ENCODE data around the gene TGIF1. TPM values are rescaled to one million over a fixed set of nuclear protein-coding genes. Genes with fewer than 3 reads are reported as not detected.

TGIF1 gene
- total and polyA plus RNA-seq, 8 donors, result 42.6 to 95.1 (median 82.4) TPM

DNA sequence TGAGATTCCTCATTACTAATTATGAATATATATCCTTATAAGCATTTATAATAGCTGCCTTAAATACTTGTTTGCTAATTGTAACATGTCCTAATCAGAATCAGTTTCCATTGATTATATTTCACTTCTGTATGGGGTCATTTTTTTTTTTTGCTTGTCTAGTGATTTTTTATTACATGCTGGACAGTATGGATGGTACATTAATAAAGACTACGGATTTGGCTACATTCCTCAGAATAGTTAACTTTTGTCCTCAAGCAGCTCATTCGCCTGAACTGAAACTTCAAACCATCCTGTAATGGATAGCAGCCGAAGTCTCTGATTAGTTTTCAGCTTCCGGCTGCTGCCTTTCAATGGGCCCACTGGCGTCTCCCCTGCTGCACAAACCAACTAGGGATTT lies 11.7 kb downstream of the TGIF1 start:
- no peaks in the 10 kb centered on the region for H3K9me3 ChIP-seq
- intact Hi-C loops (cut with DNase I), result loop anchor here in 1 of 2 donors (10.0 kb wide), 1 partner anchor 203 kb away; no protein-coding TSS in a partner anchor
- peaks cover 0 to 28% of the 10 kb centered on the region in 2 donors for H3K36me3 ChIP-seq
- H3K4me3 ChIP-seq, result no peak overlapping the region
- ATAC-seq (no peak), DNase-seq (no peak)
- TF ChIP-seq, protein P1, sequence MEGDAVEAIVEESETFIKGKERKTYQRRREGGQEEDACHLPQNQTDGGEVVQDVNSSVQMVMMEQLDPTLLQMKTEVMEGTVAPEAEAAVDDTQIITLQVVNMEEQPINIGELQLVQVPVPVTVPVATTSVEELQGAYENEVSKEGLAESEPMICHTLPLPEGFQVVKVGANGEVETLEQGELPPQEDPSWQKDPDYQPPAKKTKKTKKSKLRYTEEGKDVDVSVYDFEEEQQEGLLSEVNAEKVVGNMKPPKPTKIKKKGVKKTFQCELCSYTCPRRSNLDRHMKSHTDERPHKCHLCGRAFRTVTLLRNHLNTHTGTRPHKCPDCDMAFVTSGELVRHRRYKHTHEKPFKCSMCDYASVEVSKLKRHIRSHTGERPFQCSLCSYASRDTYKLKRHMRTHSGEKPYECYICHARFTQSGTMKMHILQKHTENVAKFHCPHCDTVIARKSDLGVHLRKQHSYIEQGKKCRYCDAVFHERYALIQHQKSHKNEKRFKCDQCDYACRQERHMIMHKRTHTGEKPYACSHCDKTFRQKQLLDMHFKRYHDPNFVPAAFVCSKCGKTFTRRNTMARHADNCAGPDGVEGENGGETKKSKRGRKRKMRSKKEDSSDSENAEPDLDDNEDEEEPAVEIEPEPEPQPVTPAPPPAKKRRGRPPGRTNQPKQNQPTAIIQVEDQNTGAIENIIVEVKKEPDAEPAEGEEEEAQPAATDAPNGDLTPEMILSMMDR (IDR thresholded peaks at IDR 0.05), result no peak
- peaks cover 5 to 45% of the 10 kb centered on the region in 2 donors for H3K4me1 ChIP-seq
- H3K27me3 ChIP-seq, result no peaks in the 10 kb centered on the region
- no peak overlapping the region for H3K27ac ChIP-seq

DNA sequence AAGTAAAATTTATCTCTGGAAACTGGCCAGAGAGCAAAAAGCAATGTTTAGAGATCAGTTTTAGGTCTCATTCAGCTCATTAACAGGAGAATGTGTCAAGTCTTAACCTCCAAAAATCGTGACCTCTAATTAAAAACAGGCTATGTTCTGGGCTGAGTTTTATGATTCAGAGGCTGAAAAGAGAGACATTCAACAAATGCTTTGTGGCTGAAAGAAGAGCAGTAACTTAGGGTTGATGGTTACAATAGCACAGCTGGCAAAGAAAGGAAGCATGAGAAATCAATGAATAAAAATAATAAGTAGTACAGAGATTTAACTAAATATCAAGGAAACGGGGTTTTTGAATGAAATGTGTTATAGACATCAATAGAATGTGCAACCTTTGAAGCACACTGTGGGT lies 13.1 kb downstream of the TGIF1 start:
- TF ChIP-seq, protein P1 (IDR thresholded peaks at IDR 0.05), result no peak

DNA sequence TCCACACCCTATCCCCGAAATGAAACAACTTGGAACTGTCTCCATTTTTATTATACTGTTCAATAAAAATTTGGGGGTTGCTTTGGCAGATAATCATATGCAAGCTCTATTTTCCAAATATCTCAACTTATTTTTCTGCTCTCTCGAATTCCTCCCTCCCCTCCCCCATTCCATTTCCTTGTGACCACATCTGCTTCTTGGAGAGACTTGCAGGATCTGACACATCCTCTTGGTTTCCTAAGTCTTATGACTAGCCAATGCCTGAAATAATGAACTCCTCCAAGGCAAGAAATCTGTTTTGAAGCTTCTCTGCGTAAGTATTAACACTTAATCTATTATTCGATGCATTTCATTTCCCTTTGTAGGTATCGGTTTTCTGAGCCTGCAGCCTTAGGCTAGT lies 16.1 kb downstream of the TGIF1 start:
- H3K4me1 ChIP-seq, result peaks cover 0 to 18% of the 10 kb centered on the region in 2 donors
- H3K27me3 ChIP-seq, result no peaks in the 10 kb centered on the region
- intact Hi-C loops (cut with DNase I), result loop anchor here in 1 of 2 donors (10.0 kb wide), 1 partner anchor 199 kb away; no protein-coding TSS in a partner anchor
- no peaks in the 10 kb centered on the region for H3K9me3 ChIP-seq
- peak overlapping the region; percentile 8 to 44 for H3K27ac ChIP-seq
- ATAC-seq (peak; percentile 65), DNase-seq (peak in 1 of 4 donors; percentile 41)
- TF ChIP-seq, protein P1 (IDR thresholded peaks at IDR 0.05), result no peak
- no peaks in the 10 kb centered on the region for H3K36me3 ChIP-seq
- H3K4me3 ChIP-seq, result no peak overlapping the region

More for the DNA sequence above, 13.1 kb downstream of the TGIF1 start:
- Histone ChIP-seq H3K27ac (no peak overlapping the region), H3K36me3 (peaks cover 0 to 15% of the 10 kb centered on the region in 2 donors), H3K4me3 (no peak overlapping the region), H3K9me3 (no peaks in the 10 kb centered on the region), H3K4me1 (peaks cover 5 to 37% of the 10 kb centered on the region in 2 donors), H3K27me3 (no peaks in the 10 kb centered on the region)
- no peak for ATAC-seq
- intact Hi-C loops (cut with DNase I), result loop anchor here in 1 of 2 donors (10.0 kb wide), 1 partner anchor 202 kb away; no protein-coding TSS in a partner anchor
- no peak for DNase-seq

DNA sequence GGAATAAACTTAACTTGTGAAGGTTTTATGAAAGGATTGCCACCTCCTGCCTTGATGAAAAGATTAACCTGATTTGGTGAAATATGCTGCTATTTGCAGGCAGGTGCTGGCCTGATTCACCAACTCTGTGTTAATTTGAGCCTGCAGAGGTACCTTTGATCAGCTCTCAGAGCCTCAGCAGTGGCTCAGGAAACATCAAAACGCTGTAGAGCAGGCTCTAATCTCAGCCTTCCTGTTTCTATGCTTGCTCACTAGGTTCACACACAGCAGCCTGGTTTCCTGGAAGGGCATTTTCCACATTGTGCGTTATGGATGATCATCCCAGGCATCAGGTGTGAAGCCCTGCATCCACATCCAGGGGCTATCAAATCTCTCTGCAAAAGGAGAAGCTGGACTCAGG lies 16.9 kb downstream of the TGIF1 start:
- intact Hi-C loops (cut with DNase I), result loop anchor here in 1 of 2 donors (10.0 kb wide), 1 partner anchor 198 kb away; no protein-coding TSS in a partner anchor
- ATAC-seq, result no peak
- Histone ChIP-seq H3K36me3 (no peaks in the 10 kb centered on the region), H3K4me1 (peaks cover 0 to 18% of the 10 kb centered on the region in 2 donors), H3K27me3 (no peaks in the 10 kb centered on the region), H3K4me3 (no peak overlapping the region), H3K27ac (peak overlapping the region in 1 of 2 donors; percentile 44), H3K9me3 (no peaks in the 10 kb centered on the region)
- TF ChIP-seq, protein P1 (IDR thresholded peaks at IDR 0.05), result no peak
- no peak for DNase-seq

DNA sequence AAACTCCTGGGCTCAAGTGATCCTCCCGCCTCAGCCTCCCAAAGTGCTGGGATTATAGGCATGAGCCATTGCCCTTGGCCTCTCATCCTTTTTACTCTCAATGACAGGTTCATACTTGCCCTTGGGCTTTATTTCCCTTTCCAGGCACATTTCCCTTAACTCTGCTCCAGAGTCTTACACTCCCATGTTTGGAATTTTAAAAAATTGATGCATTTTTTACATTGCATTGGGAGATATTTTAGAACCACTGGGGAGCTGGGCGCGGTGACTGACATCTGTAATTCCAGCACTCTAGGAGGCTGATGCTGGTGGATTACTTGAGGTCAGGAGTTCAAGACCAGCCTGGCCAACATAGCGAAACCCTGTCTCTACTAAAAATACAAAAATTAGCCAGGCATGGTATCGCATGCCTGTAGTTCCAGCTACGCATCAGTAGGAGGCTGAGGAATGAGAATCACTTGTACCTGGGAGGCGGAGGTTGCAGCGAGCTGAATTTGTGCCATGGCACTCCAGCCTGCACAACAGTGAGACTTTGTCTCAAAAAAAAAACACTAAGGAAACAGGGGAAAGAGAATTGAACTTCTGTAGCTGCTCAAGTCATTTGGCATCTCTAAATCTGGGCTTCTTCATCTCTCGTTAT lies 18.2 kb downstream of the TGIF1 start:
- H3K36me3 ChIP-seq, result no peaks in the 10 kb centered on the region
- H3K9me3 ChIP-seq, result no peaks in the 10 kb centered on the region
- H3K4me3 ChIP-seq, result no peak overlapping the region
- H3K4me1 ChIP-seq, result peaks cover 0 to 18% of the 10 kb centered on the region in 2 donors
- DNase-seq (no peak), ATAC-seq (no peak)
- TF ChIP-seq, protein P1 (IDR thresholded peaks at IDR 0.05), result no peak
- intact Hi-C loops (cut with DNase I), result loop anchor here in 1 of 2 donors (10.0 kb wide), 1 partner anchor 197 kb away; no protein-coding TSS in a partner anchor
- no peaks in the 10 kb centered on the region for H3K27me3 ChIP-seq
- no peak overlapping the region for H3K27ac ChIP-seq
